GM19238 (cell line): ENCODE measurements around the gene B4GAT1.

ENCODE experiments used
- DNase-seq: peaks from one replicate; pipeline ENCODE4 v3.0.0; 2011; ENCODE audit warnings: low spot score; ENCODE audit not compliant: insufficient read length

B4GAT1 gene

DNA sequence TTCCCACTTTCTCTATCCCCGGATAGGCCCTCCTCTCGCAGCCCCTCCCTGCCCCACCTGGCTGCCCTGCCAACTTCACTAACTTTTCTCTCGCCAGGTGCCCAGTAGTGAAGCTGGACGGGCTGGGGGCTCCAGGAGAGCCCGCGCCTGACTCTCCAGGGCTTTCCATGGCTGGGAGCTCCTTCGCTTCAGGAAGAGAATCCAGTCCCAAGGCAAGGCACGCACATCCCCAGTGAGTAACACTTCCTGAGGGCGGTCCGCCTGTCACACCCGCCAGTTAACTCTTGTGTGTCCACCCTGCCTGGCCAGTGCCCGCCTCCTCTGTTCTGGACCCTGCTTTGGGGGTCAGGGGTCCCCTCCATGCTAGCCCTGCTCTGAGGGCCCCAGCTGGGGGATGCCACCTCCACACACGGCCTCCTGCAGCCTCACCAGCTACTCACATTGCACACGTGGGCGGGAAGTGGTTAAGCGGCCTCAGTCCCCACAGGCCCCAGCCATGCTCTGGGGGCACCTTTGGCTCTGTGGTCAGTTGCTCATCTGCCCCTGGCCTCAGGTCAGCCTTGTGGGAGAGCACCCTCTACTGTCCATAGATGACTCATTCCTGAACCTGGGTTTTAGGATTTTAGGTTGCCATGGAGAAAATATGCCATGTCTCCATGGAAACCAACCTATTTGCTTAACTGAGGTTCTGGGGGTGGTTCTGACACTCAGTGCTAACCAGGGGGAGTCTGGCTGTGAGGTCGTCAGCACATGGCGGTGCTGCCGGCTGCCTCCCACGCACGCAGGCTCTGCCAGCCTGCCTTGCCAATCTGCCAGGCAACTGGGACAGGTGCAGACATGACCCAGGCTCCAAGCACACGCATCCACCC is 11.0 kb downstream of the B4GAT1 start, which contains the start of gene RIN1:
TSS of gene RIN1 (minus strand) at position 201 of the 869 bp plus-strand sequence. CDS start at position 169, 32 bp downstream.
- peak; percentile 74 for DNase-seq

DNA sequence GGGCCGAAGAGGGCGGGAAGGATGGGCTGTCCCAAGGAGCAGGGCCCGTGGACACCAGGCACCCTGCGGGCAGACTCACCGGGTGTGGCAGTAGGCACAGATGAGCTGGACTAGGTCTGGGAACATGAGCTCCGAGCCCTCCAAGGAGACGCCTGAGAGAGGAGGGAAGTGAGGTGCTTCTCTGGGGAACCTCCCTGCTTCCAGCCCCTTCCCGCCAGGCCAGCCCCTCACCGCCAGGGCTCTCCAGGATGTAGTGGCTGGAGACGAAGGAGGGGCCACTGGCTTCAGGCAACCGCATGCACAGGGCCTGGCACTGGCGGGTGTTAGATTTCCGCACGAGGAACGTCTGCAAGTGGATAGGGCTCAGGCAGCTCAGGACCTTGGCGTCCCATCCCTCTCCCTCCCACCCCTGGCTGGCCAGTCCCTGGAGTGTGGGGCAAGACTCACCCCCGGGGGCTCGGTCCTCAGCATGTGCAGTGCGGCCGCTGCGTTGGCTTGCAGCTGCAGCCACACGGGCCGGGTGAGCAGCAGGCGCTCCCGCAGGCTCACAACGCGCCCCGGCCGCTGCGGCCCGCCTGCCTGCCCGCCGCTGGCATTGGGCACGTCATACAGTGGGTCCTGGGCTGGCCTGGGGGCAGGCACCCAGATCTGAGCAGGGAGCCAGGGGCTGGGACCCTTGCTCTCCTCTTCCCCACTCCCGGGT is 11.7 kb downstream of the B4GAT1 start:
- DNase-seq, result no peak

DNA sequence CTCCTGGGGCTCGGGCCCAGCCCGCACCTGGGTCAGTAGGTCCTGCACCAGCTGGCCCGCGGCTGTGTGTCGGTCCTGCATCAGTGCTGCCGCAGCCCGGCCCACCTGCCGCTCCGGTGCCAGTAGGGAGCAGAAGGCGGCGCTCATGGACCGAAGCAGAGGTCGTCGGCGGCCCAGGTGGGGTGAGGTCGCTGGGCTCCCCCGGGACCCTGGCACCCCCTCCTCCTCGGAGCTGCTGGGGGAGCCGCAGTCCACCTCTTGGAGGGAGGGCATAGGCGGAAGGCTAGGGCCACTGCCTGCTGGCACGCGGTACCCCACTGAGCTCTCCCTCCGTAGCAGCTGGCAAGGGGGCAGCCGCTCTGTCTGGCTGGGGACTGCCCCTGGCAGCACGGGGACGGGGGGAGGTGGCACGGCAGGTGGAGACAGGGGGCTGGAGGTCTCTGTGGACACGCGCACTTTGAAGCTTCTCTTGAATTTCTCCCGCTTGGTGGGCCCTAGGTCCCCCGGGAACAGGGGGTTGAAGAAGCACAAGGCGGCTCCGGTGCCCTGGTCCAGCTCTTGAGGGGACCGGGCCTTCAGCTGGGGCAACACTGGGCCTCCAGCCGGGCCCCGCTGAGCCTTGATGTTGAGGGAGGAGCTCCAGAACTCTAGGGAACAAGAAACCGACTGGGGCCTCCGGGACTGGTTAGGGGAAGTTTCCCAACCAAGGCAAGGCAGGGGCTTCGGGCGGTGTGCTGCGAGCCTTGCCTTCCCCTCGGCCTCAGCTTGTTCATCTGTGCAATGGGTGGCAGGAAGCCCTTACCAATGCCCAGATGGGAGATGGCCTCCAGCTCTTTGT is 12.6 kb downstream of the B4GAT1 start:
- DNase-seq, result no peak

DNA sequence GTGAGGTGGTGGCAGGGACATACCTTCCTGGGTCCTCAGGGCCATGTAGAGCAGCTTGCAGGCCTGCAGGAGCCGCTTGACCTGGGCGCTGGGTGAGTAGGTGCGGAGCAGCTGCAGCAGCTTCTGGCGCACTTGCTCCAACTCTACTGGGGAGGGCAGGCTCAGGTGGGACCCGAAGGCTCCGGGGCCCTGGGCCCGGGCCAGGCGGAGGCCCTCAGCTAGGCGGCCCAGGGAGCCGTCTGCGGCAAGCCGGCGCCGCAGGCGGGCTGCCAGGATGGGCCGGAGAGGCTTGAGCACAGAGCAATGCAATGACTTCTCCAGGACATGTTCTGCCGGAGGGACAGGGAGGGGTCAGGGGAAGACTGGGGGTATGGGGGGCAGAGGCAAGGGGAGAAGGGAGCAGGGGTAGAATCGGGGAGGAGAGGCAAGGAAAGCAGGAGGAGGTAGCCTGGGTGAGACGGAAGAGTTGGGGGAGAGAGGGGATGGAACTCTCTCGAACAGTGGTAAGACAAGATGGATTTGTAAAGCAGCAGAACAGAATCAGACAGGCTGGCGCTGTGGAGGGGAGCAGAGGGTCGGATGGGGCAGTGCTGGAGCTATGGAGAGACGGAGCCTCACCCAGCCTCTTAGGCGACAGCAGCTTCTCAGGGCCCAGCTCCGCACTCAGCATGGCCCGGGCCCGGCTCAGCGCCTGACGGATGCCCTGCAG is 13.4 kb downstream of the B4GAT1 start:
- no peak for DNase-seq

DNA sequence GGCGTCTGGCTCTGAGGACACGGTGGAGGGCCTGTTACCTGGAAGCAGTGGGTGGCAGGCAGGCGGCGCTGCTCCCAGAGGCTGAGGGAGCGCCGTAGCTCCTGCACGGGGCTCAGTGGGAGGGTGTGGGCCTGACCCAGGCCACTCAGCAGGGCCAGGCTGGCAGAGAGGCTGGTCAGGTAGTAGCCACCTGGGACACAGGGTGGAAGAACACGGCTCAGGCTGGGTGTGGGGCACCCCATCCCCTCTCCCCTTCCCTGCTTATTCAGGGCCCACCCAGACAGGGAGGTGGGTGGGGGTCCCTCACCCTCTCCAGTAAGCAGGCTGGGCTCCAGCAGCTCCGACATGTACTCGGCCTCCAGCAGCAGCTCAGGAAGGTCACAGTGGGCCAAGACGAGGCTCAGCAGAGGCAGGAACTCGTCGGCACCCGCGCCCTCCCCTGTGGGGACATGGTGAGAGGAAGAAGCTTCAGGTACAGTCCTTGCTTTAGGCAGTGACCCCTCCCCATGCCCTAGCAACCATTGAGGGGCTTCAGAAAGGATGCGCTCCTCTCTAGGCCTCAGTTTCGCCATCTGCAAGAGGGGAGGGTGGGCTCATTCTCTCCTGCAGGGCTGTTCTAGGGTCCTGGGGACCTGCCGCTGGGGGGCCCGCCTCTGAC is 14.1 kb downstream of the B4GAT1 start:
- DNase-seq, result no peak

DNA sequence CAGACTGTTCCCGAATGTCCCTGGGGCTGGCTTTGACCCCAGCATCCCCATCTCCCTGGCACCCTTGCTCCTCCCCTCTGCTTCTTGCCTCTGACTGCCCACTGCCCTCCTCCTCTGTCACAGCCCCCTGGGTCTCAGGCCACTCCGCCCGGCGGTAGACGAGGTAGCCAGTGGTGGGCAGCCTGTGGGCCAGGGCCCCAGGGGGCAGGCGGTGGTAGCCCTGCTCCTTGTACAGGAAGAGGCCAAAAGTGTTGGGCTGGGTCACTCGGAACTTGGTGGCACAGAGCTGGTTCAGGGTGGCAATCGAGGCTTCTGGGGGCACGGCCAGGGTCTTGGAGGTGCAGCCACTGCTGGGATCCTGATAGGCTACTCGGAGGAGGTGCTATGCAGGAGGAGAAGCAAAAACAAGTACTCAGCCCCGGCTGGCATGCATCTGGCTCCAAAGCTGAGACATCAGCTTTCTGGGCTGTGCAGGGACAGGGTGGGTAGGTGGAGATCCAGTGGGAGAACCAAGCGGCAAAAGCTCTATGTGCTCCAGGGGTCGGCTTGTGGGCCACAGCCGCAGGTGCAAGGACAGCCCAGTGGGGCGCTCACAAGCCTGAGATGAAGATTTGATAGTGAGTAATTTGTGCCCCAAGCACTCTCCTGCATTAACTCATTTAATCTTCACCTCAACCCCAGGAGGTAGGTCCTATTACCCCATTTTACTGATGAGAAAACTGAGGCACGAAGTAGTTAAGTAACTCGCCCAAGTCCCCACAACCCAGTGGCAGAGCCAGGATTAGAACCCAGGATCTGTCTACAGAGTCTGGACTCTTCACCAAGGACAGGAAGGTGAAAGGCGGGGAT is 14.8 kb downstream of the B4GAT1 start:
- DNase-seq, result no peak

DNA sequence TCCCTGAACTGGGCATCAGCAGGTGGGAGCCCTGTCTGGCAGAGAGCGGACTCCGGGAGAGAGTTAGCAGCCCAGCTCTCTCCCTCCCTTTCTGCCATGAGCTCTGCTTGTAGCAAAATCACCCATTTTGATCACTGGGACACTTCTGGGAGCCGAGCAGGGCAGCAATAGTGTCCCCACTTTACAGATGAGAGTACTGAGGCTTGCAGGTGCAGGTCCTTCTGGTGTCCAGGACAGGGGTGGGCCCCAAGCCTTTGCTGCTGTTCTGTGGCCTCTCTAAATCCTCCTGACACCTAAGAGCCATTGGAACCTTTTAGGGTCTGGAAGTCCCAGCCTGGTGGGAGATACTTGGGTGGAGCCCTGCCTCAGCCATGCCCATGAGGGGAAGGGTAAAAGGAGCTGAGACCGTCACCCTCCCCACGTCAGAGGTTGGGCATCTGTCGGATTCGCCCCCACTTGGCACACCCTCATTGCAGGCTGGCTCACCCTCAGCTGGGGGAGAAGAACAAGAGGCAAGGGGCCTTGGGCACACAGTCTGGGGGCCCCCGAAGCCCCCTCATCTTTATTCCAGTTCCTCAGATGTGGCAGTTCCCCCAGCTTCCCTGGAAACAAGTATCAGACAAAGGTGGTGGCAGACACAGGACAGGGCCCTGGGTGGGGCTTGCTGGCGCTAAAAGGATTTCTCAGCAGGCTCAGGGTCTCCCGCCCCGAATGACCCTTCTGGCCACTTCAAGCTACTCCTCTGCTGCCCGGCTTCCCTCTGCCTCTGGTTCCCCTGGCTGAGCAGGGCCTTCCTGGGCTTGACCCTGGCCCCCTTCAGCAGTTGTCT is 15.7 kb downstream of the B4GAT1 start:
- DNase-seq, result no peak

DNA sequence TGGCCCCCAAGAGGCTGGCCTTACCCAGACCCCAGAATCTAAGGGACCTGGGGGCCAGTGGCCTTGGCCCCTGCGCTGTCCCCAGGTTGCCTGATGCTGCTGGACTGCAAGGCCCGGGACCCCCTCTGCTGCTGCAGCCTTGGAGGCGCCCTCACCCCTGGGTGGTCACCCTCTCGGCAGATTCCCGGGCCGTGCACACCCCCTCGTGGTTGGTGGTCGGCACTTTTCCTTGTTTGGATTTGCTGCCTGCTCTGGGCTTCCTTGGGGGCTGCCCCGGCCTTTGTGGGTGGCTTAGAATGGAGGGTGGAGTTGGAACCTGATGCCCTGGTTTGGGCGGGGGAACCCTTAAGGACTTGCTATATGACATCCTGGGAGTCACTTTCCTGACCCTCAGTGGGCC is 16.5 kb downstream of the B4GAT1 start:
- no peak for DNase-seq

DNA sequence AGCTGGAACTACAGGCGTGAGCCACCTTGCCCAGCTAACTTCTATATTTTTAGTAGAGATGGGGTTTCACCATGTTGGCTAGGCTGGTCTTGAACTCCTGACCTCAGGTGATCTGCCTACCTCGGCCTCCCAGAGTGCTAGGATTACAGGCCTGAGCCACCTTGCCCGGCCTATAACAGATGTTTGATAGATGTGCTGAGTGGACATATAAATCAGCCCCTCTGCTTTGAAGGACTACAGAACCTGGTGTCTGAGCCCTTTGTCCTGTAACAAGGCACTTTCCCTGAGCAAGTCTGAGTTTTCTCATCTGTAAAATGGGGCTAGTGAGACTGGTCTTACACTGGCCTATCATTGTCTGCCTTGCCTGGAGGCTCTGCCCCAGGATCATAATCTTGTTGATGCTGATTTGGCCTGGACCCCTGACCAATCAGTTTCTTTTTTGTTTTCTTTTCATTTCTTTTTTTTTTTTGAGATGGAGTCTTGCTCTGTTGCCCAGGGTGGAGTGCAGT is 18.2 kb downstream of the B4GAT1 start:
- DNase-seq, result no peak

DNA sequence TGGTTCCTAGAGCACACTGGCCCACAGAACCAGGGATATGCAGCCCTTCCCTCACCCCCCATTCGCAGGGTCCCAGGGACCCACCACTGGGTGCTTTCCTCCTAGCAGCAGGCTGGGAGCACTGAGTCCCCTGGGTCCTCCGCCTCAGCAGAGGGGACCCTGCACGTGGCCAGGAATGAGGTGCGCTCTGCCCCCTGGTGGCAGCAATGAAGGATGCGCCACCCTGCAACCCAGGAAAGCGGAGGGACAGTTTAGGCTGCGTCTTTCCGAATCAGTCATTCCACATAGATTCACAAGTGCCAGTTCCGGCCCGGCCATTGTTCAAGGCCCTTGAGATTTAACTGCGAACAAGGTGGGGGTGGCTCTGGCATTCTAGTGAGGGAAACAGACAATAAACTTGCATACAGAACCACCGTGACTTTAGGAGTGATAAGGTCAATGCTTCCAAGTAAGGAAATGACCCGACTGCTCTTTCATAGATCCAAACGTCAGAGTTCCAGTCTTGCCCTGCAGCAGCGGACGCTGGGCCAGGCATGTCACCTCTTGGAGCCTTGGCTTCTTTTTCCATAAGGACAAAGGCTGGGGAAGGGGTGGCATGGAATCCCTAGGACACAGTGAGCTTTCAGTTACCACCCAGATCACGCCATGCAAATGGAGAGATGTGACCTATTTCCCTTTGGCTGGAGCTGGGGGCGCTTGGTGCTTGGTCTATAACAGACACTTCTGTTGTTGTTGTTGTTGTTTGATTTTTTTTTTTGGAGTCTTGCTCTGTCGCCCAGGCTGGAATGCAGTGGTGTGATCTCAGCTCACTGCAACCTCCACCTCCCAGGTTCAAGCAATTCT is 18.9 kb downstream of the B4GAT1 start:
- peak; percentile 92 for DNase-seq

DNA sequence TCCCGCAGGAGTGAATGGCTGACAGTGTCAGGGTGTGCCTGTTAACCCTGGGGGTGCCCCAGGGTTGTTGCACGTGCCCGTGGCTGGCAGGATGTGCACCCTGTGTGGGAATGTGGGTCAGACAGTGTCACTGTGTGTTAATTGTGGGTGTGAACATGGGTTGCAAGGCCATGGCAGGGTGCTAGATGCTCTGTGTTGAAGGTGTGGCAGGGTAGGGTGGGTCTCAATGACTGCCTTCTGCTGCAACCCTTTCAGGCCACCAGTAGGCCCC is 19.5 kb downstream of the B4GAT1 start:
- no peak for DNase-seq

DNA sequence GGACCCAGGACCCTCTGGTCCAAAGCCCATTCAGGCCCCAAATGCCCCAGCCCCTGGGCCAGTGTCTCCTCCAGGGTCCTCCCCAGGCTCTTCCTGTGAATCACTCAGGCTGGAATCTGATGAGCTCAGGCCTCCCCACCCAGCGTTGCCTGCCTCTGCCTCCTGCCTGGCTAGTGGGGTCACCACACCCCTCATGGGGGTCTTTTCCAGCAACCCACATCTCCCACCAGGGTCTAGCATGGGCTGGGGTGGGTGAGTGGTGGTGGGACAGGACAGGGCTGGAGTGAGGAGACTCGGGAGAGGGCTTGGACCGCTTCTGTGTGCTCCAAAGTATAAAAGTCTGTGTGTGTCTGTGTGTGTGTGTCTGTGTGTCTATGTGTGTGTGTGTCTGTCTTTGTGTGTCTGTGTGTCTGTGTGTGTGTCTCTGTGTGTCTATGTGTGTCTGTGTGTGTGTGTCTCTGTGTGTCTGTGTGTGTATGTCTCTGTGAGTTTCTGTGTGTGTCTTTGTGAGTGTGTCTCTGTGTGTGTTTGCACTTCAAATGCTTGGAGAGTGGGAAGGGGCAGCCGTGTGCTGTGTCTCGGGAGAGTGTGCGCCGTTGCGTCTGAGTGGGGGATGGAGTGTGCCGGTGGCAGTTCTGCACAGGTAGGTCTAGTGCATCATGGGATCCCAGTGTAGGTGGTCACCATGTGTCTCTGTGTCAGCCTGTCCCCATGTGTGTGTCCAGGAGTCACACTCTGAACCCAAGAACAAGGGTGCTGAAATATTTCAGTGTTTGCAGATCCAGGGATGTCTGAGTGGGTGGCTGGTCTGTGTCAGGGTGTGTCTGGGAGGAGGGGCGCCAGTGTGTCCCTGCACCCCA is 20.0 kb downstream of the B4GAT1 start:
- DNase-seq, result no peak

DNA sequence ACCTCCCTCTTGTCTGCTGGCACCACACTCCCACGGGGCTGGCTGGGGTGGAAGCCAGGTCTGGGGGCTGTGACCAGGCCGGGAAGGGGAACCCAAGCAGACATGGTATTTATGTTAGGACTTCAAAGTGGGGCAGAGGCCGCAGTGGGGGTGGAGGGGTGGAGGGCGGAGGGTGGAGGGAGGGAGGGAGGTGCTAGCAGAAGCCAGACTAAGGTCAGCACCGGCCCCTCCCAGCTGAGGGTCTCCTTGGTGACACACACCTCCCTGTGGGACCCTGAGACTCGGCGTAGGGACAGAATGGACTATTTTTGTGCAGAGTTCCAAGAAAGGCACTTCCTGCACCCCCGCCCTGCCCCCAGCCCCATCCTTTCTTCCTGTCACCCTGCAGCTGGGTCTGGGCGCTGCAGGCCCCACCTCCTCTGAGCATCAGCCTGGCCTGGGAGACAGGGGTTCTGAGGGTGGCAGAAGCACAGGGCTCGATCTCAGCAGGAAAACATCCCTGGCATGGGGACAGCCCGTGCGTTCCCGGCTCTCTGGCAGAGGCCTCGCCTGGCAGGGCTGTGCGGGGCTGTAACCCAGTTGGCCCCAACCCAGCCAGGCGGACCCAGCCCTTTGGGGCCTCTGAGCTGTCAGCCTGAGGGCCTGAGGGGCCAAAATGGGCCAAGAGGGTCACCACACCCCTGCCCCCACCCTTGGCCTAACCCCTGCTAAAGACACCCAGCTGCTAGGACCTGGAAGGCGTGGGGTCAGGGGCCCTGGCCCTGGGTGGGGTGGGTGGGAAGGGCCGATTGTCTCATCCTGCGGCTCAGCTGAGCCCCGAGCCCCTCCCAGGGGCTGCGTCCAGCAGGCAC is 20.9 kb downstream of the B4GAT1 start:
- DNase-seq, result no peak

DNA sequence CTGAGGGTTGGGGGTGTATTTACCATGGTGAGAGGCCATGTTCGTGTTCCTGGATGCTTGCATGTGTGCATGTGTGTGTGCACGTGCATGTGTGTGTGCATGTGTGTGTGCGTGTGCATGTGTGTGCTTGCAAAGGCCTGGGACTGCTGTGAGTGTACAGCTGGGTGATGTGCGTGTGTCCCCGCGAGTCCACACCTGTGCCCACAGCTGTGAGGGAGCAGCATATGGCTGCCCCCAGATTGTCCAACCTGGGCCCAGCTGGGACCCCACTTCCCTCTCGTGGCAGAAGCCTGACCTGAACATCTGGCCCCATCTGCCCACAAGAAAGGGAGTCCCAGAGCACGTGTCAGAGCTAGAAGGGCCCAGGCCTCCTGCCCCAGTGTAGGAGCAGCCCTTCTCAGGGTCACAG is 22.2 kb downstream of the B4GAT1 start:
- DNase-seq, result no peak

DNA sequence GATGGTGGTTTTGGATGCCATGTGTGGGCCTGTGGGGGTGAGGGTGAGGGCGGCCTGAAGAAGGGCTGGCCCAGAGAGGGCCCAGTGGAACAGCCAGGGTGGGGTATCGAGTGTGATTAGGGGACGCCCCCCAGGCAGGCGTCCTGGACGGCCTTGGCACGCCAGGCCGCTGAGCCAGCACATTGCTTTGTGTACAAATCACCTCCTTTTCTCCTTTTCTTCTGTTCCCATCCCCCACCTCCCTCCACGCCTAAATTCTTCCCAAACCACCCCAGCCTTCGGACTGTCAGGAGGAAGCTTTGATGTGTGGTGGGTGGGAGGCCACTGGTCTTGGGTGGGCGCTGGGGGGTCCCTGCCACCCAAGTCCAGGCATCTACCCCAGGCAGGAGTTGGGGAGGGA is 22.8 kb downstream of the B4GAT1 start:
- no peak for DNase-seq

DNA sequence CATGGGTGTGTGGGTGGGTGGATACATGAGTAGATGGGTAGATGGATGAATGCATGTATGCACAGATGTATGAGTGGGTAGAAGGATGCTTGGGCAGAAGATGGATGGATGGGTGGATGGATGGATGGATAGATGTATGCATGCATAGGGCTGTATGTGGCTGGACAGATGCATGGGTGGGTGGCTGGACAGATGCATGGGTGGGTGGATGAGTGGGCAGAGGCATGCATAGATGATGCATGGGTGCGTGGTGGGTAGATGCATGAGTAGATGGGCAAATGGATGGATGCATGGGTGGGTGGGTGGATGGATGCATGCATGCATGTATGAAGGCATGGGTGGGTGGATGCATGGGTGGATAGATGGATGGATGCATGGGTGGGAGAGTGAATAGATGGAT is 23.7 kb downstream of the B4GAT1 start:
- no peak for DNase-seq
